CD4-positive, alpha-beta T cell treated with Interleukin-12 subunit alpha and Interleukin-12 subunit beta, for 1 hour (primary cell): ENCODE data around the gene HOXD12.
A peak's percentile ranks its signal among the peaks of the same experiment; 100 is the strongest.

Source experiments
- DNase-seq: peaks from one replicate; pipeline ENCODE4 v3.0.0-alpha.2; 2020

HOXD12 gene

GRCh38 chr2:176081376-176081836, 18.2 kb upstream of the HOXD12 start:
- DNase-seq = no peak

- no peak for DNase-seq
These were observed 17.6 kb upstream of the HOXD12 start for GRCh38 chr2:176081837-176082524.

GRCh38 chr2:176082525-176082823, 17.1 kb upstream of the HOXD12 start:
- no peak for DNase-seq

- no peak for DNase-seq
These were observed 16.5 kb upstream of the HOXD12 start for GRCh38 chr2:176082824-176083751.

- no peak for DNase-seq
These were observed 15.8 kb upstream of the HOXD12 start, which contains the start of gene EVX2 for GRCh38 chr2:176083796-176084261. TSS of gene EVX2 (minus strand) at chr2:176083962. CDS start at chr2:176083776, 186 bp downstream.

GRCh38 chr2:176084611-176085119, 14.9 kb upstream of the HOXD12 start:
- no peak for DNase-seq

- DNase-seq = no peak
These were observed 14.3 kb upstream of the HOXD12 start for GRCh38 chr2:176085120-176085788.

GRCh38 chr2:176085861-176086771, 13.5 kb upstream of the HOXD12 start:
- DNase-seq = no peak

GRCh38 chr2:176087330-176088047, 12.1 kb upstream of the HOXD12 start:
- no peak for DNase-seq

- DNase-seq = peak; percentile 30
These were observed 11.3 kb upstream of the HOXD12 start for GRCh38 chr2:176088048-176088936.

GRCh38 chr2:176088937-176089842, 10.4 kb upstream of the HOXD12 start:
- DNase-seq = no peak

GRCh38 chr2:176089843-176090395, 9.7 kb upstream of the HOXD12 start:
- no peak for DNase-seq

GRCh38 chr2:176090862-176091261, 8.7 kb upstream of the HOXD12 start:
- no peak for DNase-seq

GRCh38 chr2:176091329-176092258, 8.0 kb upstream of the HOXD12 start:
- DNase-seq = no peak

- DNase-seq = no peak
These were observed 7.1 kb upstream of the HOXD12 start, which contains the start of gene HOXD13 for GRCh38 chr2:176092270-176093144. TSS of gene HOXD13 (plus strand) at chr2:176092721. CDS start at chr2:176092891, 170 bp downstream.

- DNase-seq = no peak
These were observed 6.3 kb upstream of the HOXD12 start for GRCh38 chr2:176093145-176093897.
